Uterus (tissue), 2 donors: ENCODE measurements around the gene EDAR.

Source experiments
- POLR2A ChIP-seq, 2 donors: fragments of 450-650 bp; IDR thresholded peaks; one replicate each; pipeline ENCODE4 v1.6.1; 2016; ENCODE audit warnings: antibody characterized with exemption in 2 of 2, mild to moderate bottlenecking in 1 of 2, moderate library complexity in 1 of 2
- TF ChIP-seq, protein P1 (sequence below), 4 experiments: fragments of 200-600 bp in 2 of 4; fragments of 450-650 bp in 2 of 4; sonication (generic) in 2 of 4; IDR thresholded peaks; one replicate each; pipeline ENCODE4 v1.5.1; 2016 to 2019; ENCODE audit warnings: antibody characterized with exemption in 4 of 4, mild to moderate bottlenecking in 2 of 4, moderate library complexity in 1 of 4

DNA sequence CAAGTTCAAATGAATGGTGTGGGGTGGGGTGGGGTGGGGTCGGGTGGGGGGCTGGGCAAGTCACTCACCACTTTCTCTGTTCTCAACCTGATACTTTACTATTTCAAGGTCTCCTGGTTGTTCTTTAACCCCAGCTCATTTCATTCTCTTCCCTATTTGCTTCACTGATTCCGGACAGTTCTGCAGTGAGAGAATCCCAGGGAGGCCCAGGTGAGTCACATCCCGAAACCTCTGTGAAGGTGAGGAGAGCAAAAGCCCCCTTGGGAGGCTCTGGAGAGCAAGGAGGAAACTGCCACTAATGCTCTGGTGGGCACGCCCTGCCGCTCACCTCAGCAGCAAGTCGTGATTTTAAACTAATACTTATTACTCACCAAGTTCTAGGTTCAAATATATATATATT, 8.9 kb downstream of the EDAR start:
- no peak for TF ChIP-seq POLR2A (IDR thresholded peaks at IDR 0.05)
- TF ChIP-seq, protein P1, sequence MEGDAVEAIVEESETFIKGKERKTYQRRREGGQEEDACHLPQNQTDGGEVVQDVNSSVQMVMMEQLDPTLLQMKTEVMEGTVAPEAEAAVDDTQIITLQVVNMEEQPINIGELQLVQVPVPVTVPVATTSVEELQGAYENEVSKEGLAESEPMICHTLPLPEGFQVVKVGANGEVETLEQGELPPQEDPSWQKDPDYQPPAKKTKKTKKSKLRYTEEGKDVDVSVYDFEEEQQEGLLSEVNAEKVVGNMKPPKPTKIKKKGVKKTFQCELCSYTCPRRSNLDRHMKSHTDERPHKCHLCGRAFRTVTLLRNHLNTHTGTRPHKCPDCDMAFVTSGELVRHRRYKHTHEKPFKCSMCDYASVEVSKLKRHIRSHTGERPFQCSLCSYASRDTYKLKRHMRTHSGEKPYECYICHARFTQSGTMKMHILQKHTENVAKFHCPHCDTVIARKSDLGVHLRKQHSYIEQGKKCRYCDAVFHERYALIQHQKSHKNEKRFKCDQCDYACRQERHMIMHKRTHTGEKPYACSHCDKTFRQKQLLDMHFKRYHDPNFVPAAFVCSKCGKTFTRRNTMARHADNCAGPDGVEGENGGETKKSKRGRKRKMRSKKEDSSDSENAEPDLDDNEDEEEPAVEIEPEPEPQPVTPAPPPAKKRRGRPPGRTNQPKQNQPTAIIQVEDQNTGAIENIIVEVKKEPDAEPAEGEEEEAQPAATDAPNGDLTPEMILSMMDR (IDR thresholded peaks at IDR 0.05) = no peak
